Measurements from ENCODE around the gene MAB21L3. TPM values are rescaled to one million over a fixed set of nuclear protein-coding genes. Genes with fewer than 3 reads are reported as not detected.

Gene MAB21L3
- total RNA-seq, 1 experiment from 2014 or later, result not detected

- Histone ChIP-seq H2AK5ac (ENCODE audit: insufficient read length, low read length) (no peak overlapping the region), H3K9ac (ENCODE audit: extremely low read depth, insufficient read length, low read length) (no peak overlapping the region), H2BK12ac (ENCODE audit: insufficient read length, low read depth, low read length) (no peak overlapping the region), H3K18ac (ENCODE audit: insufficient read length, low read depth, low read length) (no peak overlapping the region), H4K5ac (ENCODE audit: insufficient read length, low read depth, low read length) (no peak overlapping the region), H2BK120ac (ENCODE audit: low read depth, low read length, poor library complexity, severe bottlenecking) (no peak overlapping the region), H4K91ac (ENCODE audit: insufficient read length, low read depth, low read length) (no peak overlapping the region), H2AFZ (ENCODE audit: low read length) (no peak overlapping the region), H3K23ac (ENCODE audit: insufficient read length, low read depth, low read length) (no peak overlapping the region), H3K79me1 (ENCODE audit: insufficient read depth, low read depth, low read length, poor library complexity, severe bottlenecking) (no peaks in the 10 kb centered on the region), H2BK20ac (ENCODE audit: low read depth, low read length, poor library complexity, severe bottlenecking) (no peak overlapping the region), H3K4me1 (ENCODE audit: insufficient read depth, low read length) (no peaks in the 10 kb centered on the region), H3K23me2 (ENCODE audit: insufficient read length, low read depth, low read length, poor library complexity, severe bottlenecking) (peaks cover 4% of the 10 kb centered on the region), H3K4me2 (ENCODE audit: insufficient read depth, insufficient read length, low read length) (no peak overlapping the region), H2BK5ac (ENCODE audit: insufficient read length, low read length) (no peak overlapping the region), H2BK15ac (ENCODE audit: low read depth, low read length) (no peak overlapping the region), H3K79me2 (ENCODE audit: insufficient read depth, low read length) (no peaks in the 10 kb centered on the region), H3K27me3 (ENCODE audit: insufficient read depth, low read length) (no peaks in the 10 kb centered on the region), H3K27ac (ENCODE audit: insufficient read length, low read depth, low read length) (no peak overlapping the region), H3T11ph (ENCODE audit: low read length) (no peak overlapping the region), H3K9me3 (ENCODE audit: control insufficient read depth, low read depth, low read length) (no peaks in the 10 kb centered on the region), H4K20me1 (ENCODE audit: control insufficient read depth, insufficient read depth, insufficient read length) (no peaks in the 10 kb centered on the region), H3K56ac (ENCODE audit: insufficient read length, low read depth, low read length) (no peak overlapping the region), H3K14ac (ENCODE audit: insufficient read depth, low read length) (no peak overlapping the region), H4K8ac (replicated peaks; ENCODE audit: insufficient read length, low read depth, low read length) (no peak overlapping the region), H3K4ac (ENCODE audit: low read depth, low read length) (no peak overlapping the region)
- peaks cover 0 to 2% of the 10 kb centered on the region in 2 experiments; a peak in 2 of 5 replicates for H3K9me3 Mint-ChIP-seq
- H3K4me1 Mint-ChIP-seq, result peaks cover 7 to 11% of the 10 kb centered on the region in 2 experiments
- no peak overlapping the region for H3K4me3 Mint-ChIP-seq
- H3K36me3 Mint-ChIP-seq (ENCODE audit: insufficient read depth in 1 of 3, low read depth in 3 of 3), result no peaks in the 10 kb centered on the region
- peaks cover 21% of the 10 kb centered on the region for H3K27me3 Mint-ChIP-seq (ENCODE audit: low read depth)
- DNase-seq, result no peak
- WGBS (ENCODE audit: extremely low coverage, insufficient read length, low lambda C conversion rate), result no CpG with 5 or more reads among the region's 4 CpGs
- no peak for TF ChIP-seq CTCF (conservative IDR thresholded peaks at IDR 0.05)
- H3K27ac Mint-ChIP-seq, result no peak overlapping the region
Observed at GRCh38 chr1:116152950-116153691, 41.9 kb downstream of the MAB21L3 start.
